ENCODE measurements around the gene FBXL17.
"Not testable (repeated sequence)": the region's sequence is repeated elsewhere in the genome, so short reads cannot be mapped to it uniquely, and the experiment has no call there.

Gene FBXL17

DNA sequence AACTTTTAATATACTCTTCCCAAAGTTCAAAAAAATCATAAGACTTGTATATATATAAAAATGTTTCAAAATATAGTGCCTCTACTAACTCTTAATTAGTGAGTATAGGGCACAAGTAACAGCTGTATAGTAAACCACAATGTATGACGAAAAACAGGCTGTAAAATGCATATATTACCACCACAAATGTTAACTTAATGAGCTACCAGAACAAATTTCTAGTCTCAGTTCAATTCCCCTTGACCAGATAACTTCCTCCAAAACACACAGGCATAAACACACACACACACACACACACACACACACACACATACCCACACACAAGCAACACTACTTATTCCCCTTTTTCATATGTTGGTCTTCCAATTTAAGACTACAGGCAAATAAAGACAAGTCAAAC lies 78.8 kb downstream of the FBXL17 start:
- DNase-seq = no peak

DNA sequence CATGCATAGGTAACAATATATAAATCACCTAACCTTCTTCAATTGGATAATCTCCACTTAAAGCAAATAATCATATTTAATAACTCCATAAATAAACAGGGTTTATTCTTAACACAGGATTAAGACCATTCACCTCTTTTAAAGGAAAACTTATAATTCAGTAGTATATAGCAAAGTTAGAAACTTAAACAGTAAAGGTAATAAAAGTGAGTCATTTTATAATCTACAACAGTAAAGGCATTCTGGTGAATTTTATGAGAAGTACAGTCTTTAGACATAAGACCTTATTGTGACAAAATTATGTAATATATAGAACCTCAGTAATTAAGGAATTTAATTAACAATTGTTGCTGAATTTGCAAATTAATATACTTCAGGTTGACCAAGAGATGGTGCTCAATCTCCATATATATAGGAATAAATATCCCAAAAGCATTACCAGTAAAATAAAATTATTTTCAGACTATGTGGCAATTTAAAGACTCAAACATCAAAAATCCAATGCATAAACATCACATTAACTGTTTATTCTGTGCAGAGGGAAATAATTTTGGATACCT lies 84.8 kb downstream of the FBXL17 start:
- no peak for DNase-seq

GRCh38 chr5:108295578-108296368 lies 86.1 kb downstream of the FBXL17 start:
- no peak for DNase-seq

DNA sequence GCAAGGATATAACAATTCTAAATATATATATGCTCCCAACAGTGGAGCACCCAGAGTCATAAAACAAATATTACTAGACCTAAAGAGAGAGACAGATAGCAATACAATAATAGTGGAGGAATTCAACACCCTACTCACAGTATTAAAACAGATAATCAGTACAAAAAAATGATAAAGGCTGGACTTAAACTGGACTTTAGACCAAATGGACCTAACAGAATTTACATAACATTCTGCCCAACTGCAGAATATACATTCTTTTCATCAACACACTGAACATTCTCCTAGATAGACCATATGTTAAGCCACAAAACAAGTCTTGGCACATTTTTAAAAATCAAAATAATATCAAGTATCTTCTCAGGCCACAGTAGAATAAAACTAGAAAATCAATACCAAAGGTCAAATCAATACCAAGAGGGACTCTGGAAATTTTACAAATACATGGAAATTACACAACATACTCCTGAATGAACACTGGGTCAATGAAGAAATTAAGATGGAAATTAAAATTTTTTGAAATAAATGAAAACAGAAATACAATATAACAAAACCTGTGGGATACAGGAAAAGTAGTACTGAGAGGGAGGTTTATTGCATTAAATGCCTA lies 100.8 kb downstream of the FBXL17 start:
- DNase-seq = no peak

DNA sequence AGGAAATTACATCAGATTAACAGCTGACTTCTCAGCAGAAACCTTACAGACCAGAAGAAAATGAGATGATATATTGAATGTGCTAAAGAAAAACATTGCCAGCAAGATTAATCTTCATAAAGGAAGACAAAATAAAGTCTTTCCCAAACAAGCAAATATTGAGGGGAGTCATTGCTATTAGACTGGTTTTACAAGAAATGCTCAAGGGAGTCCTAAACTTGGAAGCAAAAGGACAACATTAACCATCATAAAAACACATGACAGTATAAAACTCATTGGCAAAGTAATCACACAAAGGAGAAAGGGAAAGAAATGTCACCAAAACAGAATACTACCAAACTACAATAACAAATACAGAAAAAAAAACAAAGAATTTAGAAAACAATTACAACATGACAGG lies 101.7 kb downstream of the FBXL17 start:
- no peak for DNase-seq

DNA sequence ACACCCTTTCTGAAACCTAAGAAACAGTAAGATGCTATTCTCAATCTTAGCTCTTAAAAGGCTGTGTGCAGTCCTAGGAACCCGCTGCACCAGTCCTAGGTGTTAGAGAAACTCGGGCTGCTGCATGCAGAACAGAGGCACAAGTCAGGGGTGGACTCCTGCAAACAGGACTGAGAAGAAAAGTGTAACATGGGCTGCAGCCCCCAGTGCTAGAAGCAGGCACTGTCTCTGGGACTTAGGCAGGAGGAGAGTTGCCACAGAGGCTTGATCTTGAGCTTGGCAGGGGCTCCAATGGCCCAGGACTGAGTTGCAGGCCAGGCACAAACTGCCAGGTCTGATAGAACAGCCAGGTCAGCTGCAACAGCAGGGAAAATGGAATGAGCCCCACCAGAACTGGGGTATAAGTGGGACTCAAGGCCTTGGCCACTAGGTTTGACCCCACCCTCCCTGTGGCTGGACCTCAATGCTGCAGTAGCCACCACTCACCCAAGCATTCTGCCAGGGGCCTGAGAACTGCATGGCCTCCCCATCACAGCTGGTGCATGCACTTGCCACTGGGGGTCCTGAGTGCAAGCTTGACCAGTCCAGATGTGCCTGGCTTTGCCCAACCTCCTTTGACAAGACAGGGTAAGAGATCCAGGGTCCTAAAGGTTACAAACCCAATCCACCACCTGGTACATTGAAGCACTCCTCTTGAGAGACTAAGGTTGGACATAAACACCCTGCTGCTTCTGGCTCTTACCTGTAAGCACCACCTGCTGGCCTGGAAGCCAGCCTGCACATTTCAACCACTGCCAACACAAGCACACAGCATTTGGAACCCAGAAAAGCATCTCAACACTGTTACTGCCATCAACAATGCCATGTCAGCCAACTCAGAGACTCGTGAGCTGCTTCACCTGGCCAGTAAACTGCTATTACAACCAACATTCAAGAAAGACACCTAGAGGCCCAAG lies 103.3 kb downstream of the FBXL17 start:
- no peak for DNase-seq

DNA sequence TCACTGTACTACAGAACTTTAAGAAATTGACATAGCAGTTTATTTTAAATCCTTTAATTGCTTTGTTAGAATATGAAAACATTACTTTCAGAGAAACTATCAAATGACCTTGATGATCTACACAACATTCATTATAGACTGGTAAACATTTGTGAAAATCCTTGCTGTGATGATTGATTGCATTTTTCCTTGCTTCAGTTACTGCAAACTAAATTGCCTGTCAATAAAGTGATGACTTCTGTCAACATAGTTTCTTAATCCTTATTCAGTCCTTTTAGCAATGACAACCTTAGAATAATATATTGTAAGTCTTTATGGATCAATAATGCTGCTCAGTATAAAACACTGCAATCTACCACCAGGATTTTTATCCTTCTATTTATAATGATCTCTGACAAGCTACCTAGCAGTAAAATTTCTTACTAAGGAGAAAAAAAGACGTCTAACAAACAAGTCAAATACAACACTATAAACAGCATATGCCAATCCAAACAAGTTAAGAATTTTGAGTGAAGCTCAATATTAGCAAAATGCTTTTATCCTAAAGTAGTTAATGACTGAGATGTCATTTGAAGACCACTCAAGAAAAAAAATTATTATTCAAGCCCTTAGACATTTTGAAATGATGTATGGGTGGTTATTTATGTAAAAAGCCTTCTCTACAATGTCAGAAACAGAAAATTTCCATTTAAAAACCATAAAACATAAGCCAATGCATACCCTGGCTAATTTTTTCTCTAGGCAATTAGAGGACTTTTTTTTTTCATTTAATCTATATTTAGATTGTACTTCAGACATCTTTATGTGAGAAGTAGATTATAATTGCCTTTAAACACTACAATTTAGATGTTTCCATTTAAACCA lies 105.5 kb downstream of the FBXL17 start:
- no peak for DNase-seq

- not testable (repeated sequence) for DNase-seq
Measured at GRCh38 chr5:108274080-108274479, 107.8 kb downstream of the FBXL17 start.

DNA sequence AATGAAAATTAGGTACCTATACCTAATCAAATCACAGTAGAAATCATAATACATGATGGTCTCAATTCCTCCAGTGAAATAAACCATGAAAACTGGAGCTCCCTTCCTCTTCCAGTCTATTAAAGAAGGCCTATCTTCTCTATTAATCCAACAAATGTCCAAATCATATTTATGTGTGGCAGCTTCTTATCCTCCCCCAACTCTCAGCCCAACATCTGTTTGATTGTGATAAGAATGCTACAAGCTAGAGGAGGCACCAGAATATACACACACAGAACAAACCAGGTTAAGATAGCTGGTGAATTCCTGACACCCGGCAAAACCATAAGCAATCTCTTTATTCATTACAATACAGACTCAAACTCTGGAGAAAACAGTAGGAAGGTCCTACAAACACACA lies 110.8 kb downstream of the FBXL17 start:
- DNase-seq = no peak

GRCh38 chr5:108266242-108266641 lies 115.7 kb downstream of the FBXL17 start:
- DNase-seq = no peak

- no peak for DNase-seq
Measured at GRCh38 chr5:108264533-108264932, 117.4 kb downstream of the FBXL17 start.

DNA sequence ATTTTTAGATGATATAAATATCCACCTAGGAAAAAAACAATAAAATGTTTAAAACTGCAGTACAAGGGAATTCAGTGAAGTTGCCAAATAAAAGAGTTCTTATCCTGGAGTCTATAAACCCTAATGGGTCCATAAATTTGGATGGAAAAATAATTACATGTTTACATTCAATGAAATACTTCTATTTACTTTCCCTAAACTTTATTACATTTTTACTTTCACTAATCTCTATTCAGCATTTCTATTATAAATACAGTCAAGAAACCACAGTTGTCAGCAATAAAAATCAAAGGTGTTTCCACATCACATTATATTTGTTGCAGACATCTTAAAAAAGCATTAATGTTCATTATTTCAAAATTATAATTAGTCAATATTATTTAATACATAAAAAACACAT lies 118.6 kb downstream of the FBXL17 start:
- DNase-seq = no peak

DNA sequence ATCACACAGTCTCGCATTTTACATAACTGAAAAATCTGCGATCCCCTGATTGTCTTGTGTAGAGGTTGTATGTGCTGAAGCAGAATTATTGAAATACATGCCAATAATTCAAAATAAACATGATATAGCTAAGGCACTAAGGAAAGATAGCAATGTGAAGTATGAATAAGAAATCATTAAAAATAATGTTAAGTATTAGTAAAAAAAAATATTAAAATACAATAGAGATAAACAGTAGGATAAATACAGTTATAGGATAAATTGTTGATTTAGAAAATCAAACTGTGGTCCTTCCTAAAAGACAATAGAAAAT lies 121.1 kb downstream of the FBXL17 start:
- no peak for DNase-seq

DNA sequence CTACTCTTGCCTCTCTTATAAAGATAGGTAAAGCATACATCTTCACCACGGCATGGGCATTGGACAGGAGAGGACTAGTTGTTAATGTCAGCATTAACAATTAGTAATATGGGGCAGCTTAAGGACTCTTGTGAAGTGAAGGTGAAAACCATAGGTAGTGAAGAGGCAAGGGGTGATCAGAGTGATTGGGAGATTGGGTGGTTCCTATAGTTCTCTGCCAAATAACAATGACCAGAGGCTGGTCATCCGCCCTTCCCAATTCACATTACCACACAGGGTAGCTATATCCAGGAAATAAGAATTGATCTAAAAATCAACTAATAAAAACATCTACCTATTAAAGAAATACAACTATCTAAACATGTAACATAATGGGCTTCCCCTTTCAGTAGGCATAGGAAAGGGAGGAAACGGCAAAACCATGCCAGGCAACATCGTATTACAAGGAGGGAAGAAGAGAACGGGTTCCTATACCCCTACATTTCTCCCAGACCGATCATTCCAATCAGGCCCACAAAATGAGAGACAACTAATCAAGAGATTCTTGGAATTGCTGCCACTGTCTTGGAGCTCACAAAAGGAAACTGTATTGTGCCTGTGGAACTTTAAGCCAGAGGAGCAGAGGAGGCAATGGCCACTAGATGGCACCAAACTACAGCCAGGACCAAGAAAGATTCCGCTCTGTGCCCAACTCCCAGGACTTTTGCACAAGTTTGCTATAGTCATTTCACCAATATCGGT lies 121.6 kb downstream of the FBXL17 start:
- peak; percentile 25 for DNase-seq

- DNase-seq = no peak
Measured at GRCh38 chr5:108259306-108259705, 122.6 kb downstream of the FBXL17 start.

- no peak for DNase-seq
Measured at GRCh38 chr5:108257996-108258395, 123.9 kb downstream of the FBXL17 start.

DNA sequence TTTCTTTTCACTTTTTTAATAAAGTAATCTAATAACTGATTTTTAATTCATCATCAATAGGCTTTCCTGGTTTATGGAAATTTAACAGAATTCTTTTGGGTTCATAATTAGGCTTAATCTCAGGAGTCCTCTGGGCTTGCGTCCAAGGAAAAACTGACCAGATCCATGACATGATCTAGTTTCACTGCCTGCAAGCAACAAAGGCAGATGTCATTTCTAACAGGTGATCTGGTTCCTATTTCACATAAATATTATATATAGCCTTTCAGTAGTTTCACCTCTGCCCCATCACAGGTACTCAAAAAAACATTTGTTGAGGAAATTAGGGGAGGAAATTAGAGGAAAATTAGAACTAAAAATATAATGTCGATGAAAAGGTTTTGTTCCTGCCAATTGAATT lies 126.4 kb downstream of the FBXL17 start:
- no peak for DNase-seq

DNA sequence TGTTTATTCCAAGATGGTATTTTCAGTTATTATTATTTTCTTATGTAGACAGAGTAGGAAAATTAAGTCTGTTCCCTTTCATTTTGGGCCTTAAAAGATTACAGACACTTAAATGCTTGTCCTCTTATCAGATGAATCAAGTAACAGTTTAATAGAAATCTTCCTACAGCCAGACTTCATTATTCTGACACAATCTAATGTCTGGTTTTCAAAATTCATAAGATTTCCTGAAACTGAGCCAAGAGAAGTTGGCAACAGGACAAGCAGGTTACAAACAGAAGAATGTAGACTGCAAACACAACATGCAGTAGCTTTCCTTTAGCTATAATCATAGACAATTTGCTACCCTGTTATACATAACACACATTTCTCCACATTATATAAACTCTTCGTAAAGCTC lies 130.5 kb downstream of the FBXL17 start:
- no peak for DNase-seq

DNA sequence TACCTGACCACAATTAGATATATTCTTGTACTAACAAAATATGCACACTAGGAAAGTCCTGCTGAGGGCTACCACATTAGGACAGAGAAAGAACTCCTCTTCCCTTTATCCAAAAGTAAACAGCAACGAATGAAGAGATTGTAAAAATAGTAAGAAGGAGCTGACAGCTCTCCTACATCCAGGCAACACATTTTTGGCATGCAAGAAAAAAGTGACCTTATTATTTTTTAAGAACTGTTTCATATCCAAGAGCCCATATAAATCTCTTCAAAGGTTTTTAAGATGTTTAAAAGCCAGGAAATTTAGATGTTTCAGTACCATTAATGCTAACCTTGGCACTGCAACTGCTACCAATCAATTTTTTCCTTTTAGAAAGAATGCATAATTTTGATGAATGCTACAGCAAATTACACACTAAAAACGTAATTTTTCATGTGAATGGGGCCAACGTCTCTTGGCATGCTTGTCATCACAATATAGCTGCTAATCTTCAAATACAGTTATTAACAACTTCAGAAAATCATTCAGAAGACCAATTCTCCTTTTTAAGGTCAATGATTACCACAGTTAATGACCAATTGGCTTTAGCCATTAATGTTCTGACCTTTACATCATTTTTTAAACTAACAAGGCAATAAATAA lies 132.0 kb downstream of the FBXL17 start:
- DNase-seq = no peak

DNA sequence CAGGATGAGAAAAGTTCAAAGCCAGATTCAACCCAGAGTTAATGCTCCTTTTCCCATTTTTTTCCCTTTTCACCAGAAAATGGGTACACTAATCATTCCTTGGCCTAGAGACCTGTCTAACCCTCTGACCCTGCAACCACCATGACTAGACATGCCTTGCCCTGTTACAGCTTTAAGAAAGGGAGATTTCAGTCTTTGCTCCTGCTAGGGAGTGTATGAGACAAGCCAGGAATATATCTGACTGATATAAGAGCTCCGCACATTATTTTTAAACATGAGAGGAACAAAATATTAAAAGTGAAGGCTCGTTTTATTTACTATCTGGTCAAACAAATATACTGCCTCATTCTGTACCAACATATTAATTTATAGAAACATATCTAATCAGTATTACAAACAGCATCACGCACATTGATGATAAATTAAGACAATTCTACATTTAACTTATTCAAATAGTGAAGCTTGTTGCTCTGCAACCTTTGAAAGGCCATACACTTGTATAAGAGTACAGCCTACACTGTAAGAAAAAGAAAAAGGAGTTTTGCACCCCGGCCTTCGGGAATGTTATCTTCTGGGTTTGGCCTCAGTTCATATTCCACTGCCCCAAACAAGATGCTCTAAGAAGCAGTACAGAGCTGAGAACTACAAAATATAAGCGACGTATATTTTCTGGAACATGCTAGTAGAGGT lies 132.7 kb downstream of the FBXL17 start:
- DNase-seq = no peak

Data from NCI-H2171 (cell line).